ENCODE measurements around the gene ZSCAN12.

DNA sequence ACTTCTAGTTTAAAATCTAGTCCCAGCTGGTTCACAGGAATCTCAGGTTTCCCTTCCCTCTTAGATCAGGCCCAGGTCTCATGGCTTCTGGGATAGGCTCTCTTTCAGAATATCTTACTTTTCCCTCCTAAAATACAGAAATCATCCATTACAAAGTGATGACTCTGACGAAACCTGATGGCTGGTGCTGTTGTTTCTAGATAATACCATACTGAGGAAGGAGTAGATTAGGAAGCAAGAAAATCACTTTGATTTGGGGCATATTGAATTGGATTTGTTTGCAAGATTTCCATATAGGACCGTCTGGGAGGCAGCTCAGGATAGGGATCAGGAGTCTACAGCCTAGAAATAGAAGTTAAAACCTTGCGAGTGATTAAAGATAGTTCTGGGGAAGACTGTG lies 46.2 kb downstream of the ZSCAN12 start:
- TF ChIP-seq, protein P1, sequence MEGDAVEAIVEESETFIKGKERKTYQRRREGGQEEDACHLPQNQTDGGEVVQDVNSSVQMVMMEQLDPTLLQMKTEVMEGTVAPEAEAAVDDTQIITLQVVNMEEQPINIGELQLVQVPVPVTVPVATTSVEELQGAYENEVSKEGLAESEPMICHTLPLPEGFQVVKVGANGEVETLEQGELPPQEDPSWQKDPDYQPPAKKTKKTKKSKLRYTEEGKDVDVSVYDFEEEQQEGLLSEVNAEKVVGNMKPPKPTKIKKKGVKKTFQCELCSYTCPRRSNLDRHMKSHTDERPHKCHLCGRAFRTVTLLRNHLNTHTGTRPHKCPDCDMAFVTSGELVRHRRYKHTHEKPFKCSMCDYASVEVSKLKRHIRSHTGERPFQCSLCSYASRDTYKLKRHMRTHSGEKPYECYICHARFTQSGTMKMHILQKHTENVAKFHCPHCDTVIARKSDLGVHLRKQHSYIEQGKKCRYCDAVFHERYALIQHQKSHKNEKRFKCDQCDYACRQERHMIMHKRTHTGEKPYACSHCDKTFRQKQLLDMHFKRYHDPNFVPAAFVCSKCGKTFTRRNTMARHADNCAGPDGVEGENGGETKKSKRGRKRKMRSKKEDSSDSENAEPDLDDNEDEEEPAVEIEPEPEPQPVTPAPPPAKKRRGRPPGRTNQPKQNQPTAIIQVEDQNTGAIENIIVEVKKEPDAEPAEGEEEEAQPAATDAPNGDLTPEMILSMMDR (conservative IDR thresholded peaks at IDR 0.05 in 1 of 2, IDR thresholded peaks at IDR 0.05 in 1 of 2; ENCODE audit: extremely low read depth in 1 of 2, insufficient read depth in 1 of 2, low read depth in 1 of 2, low read length in 2 of 2) = no peak
- no peak for TF ChIP-seq EZH2 (IDR thresholded peaks at IDR 0.05; ENCODE audit: borderline replicate concordance, low read length)
